Measurements from ENCODE around the gene SUSD3.

Gene SUSD3

DNA sequence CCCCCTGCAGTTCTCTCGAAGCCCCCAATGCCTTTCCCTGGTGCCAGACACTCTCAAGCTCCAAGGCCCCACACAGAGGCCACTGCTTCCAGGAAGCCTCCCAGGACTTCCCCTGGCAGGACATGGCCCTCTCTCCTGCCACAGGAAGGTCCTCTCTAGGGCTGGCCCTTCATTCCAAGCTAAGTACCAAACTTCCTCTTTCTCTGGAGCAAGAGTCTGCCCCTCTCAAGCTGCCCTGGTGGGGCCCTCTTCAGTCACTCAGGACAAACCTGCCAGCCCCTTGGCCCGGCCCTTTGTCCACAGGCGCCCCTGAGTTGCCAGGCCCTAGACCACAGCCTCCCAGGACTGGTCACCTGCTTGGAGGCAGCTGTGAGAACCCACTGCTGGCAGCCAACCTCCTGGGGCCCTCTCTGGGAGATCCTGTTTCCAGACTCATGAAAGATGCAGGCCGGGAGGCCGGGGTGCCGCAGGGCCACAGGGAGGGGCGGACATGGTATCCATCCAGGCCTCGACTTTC lies 69.0 kb downstream of the SUSD3 start:
- peak; percentile 73 for DNase-seq

- no peak for DNase-seq
These were observed 69.7 kb downstream of the SUSD3 start for GRCh38 chr9:93128011-93128714.

GRCh38 chr9:93128715-93129224 lies 70.3 kb downstream of the SUSD3 start:
- no peak for DNase-seq

DNA sequence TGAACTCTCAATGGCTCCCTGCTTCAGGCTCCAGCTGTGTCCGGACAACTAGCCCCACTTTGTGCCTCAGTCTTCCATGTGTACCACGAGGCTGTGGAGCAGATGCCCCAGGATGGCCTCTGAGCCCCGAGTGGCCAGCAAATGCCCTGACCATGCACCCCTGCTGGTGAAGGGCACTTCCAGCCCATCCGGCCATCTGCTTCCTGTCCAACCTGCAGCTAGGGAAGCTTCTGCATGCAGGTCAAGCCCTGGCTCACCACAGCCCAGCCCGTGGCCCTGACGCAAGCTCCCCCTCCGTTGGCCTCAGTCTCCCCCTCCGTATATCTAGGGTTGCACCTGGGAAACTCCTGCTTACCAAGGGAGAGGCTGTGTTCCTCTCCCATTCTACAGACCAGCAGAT lies 70.8 kb downstream of the SUSD3 start:
- no peak for DNase-seq

GRCh38 chr9:93129691-93130500 lies 71.4 kb downstream of the SUSD3 start:
- no peak for DNase-seq

- DNase-seq: no peak
These were observed 72.5 kb downstream of the SUSD3 start for GRCh38 chr9:93130861-93131481.

GRCh38 chr9:93131599-93132286 lies 73.2 kb downstream of the SUSD3 start:
- no peak for DNase-seq

GRCh38 chr9:93132287-93132927 lies 73.9 kb downstream of the SUSD3 start:
- DNase-seq: peak; percentile 52

DNA sequence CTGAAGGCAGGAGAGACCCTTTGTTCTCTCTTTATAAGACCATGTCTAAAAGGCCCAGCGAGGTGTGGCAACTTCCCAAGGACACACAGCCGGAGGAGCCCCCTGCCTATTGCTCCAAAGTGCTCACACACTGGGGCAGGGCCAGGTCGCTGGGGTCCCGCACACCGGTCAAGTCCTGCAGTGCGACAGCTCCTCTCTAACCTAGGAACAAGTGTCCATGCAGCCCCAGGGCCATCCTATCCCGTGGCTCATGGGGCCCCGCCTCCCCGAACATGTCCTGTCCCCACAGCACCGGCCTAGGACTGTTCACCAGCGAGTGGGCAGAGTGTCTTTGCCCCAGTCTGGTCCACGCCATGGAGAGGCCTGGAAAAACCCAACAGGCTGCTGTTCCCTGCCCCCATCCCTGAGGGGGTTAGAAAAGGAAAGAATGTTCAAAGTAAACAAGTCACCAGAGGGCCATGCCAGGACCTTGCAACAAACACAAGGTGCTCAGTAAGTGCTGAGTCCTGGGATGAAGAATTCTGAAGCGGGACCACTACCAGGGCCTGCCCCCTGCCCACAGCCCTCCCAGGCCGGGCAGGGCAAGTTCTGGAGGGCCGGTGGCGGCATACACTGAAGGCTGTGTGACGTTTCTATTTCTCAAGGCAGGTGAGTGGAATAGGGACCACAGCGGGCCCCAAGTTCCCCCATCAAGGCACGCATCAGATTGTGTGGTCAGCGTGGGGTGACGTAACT lies 74.6 kb downstream of the SUSD3 start:
- peak; percentile 61 for DNase-seq

- DNase-seq: no peak
These were observed 75.1 kb downstream of the SUSD3 start for GRCh38 chr9:93133681-93134014.

- DNase-seq: peak; percentile 61
These were observed 75.7 kb downstream of the SUSD3 start, which contains the start of gene NINJ1 for GRCh38 chr9:93134015-93134739. NINJ1 (minus strand) TSS chr9:93134251; CDS start chr9:93134217, 34 bp downstream.

Measured in midbrain (tissue), 1 donor.